Gastroesophageal sphincter (tissue), 3 donors: ENCODE data around the gene STK32B.

Source experiments
- POLR2A ChIP-seq, 2 donors: fragments of 450-650 bp; IDR thresholded peaks; one replicate each; pipeline ENCODE4 v1.6.1; 2017; ENCODE audit warnings: antibody characterized with exemption in 2 of 2, mild to moderate bottlenecking in 2 of 2, moderate library complexity in 1 of 2
- POLR2AphosphoS5 ChIP-seq: sonication (generic); formaldehyde crosslinking; IDR thresholded peaks from one replicate; pipeline ENCODE4 v1.6.1; 2017; ENCODE audit warnings: antibody characterized with exemption
- TF ChIP-seq, protein P1 (sequence below), 4 experiments: fragments of 200-600 bp in 2 of 4; fragments of 450-650 bp in 2 of 4; sonication (generic) in 1 of 4; IDR thresholded peaks; one replicate each; pipeline ENCODE4 v1.5.1; 2017 to 2019; ENCODE audit warnings: antibody characterized with exemption in 4 of 4, mild to moderate bottlenecking in 2 of 4, moderate library complexity in 2 of 4

DNA sequence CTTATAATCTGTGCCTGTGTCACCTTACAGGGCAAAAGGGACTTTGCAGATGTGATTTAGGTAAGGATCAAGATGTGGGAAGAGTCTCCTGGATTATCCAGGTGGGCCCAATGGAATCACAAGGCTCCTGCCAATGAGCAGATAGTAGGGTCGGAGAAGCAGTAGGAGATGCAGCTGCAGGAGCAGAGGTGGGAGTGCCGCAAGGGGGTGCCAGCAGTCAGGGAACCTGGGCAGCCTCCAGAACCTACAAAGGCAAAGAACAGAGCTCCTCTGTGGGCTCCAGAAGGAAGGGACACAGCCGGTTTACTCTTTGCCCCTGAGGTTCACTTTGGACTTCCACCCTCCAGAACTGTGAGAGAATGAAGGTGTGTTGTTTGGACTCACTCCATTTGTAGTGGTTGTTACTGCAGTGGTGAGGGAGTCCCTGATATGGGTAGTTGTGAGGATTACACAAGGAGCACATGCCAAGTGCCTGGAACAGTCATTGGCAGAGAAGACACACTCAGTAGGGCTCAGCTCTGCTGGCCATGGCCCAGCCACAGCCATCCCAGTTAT, 338.6 kb downstream of the STK32B start:
- TF ChIP-seq, protein P1, sequence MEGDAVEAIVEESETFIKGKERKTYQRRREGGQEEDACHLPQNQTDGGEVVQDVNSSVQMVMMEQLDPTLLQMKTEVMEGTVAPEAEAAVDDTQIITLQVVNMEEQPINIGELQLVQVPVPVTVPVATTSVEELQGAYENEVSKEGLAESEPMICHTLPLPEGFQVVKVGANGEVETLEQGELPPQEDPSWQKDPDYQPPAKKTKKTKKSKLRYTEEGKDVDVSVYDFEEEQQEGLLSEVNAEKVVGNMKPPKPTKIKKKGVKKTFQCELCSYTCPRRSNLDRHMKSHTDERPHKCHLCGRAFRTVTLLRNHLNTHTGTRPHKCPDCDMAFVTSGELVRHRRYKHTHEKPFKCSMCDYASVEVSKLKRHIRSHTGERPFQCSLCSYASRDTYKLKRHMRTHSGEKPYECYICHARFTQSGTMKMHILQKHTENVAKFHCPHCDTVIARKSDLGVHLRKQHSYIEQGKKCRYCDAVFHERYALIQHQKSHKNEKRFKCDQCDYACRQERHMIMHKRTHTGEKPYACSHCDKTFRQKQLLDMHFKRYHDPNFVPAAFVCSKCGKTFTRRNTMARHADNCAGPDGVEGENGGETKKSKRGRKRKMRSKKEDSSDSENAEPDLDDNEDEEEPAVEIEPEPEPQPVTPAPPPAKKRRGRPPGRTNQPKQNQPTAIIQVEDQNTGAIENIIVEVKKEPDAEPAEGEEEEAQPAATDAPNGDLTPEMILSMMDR (IDR thresholded peaks at IDR 0.05): no peak
- TF ChIP-seq POLR2A (IDR thresholded peaks at IDR 0.05): no peak
- TF ChIP-seq POLR2AphosphoS5: no peak
